ENCODE measurements around the gene BHLHA15.

BHLHA15 gene

GRCh38 chr7:98250789-98251188 lies 39.5 kb downstream of the BHLHA15 start:
- DNase-seq: peak; percentile 54 to 72

- DNase-seq: peak; percentile 50 to 74
Observed at GRCh38 chr7:98251231-98251600, 40.0 kb downstream of the BHLHA15 start.

GRCh38 chr7:98251601-98252424 lies 40.6 kb downstream of the BHLHA15 start, which contains the start of gene TECPR1:
TSS of gene TECPR1 (minus strand) at chr7:98252232. CDS start at chr7:98246146, 6,086 bp downstream.
- peak; percentile 87 to 88 for DNase-seq

- no peak for DNase-seq
Observed at GRCh38 chr7:98252425-98253054, 41.3 kb downstream of the BHLHA15 start.

- no peak for DNase-seq
Observed at GRCh38 chr7:98254516-98254915, 43.3 kb downstream of the BHLHA15 start.

- peak in 1 of 2 donors; percentile 52 for DNase-seq
Observed at GRCh38 chr7:98254951-98255610, 43.8 kb downstream of the BHLHA15 start.

GRCh38 chr7:98256431-98256830 lies 45.2 kb downstream of the BHLHA15 start:
- DNase-seq: no peak

GRCh38 chr7:98257701-98258100 lies 46.5 kb downstream of the BHLHA15 start:
- no peak for DNase-seq

Measured in CD4-positive, alpha-beta T cell treated with Interleukin-4 for 1 hour (primary cell).